HG03064 (cell line): ENCODE measurements around the gene MYO1G.

Source experiments
- ATAC-seq: cut with Tn5 transposase; IDR thresholded peaks from one replicate; pipeline ENCODE4 v1.9.1; 2021; ENCODE audit warnings: low read depth; ENCODE audit not compliant: unreplicated experiment

MYO1G gene

GRCh38 chr7:44967571-44968446 is 11.0 kb downstream of the MYO1G start:
- ATAC-seq: no peak

- ATAC-seq: no peak
These were observed 11.9 kb downstream of the MYO1G start for GRCh38 chr7:44966731-44967538.

GRCh38 chr7:44965937-44966730 is 12.7 kb downstream of the MYO1G start:
- no peak for ATAC-seq

- ATAC-seq: no peak
These were observed 13.3 kb downstream of the MYO1G start for GRCh38 chr7:44965441-44965903.

- no peak for ATAC-seq
These were observed 13.9 kb downstream of the MYO1G start for GRCh38 chr7:44964831-44965440.

GRCh38 chr7:44964384-44964830 is 14.4 kb downstream of the MYO1G start:
- no peak for ATAC-seq

- no peak for ATAC-seq
These were observed 15.2 kb downstream of the MYO1G start for GRCh38 chr7:44963364-44964290.

- no peak for ATAC-seq
These were observed 16.1 kb downstream of the MYO1G start for GRCh38 chr7:44962483-44963251.

- ATAC-seq: no peak
These were observed 16.9 kb downstream of the MYO1G start for GRCh38 chr7:44961844-44962482.

GRCh38 chr7:44960011-44960580 is 18.7 kb downstream of the MYO1G start:
- no peak for ATAC-seq

- ATAC-seq: no peak
These were observed 19.3 kb downstream of the MYO1G start for GRCh38 chr7:44959433-44959951.

- no peak for ATAC-seq
These were observed 20.0 kb downstream of the MYO1G start for GRCh38 chr7:44958645-44959344.

- no peak for ATAC-seq
These were observed 22.6 kb downstream of the MYO1G start for GRCh38 chr7:44956157-44956766.

GRCh38 chr7:44955733-44956132 is 23.1 kb downstream of the MYO1G start:
- no peak for ATAC-seq

- ATAC-seq: no peak
These were observed 25.7 kb downstream of the MYO1G start for GRCh38 chr7:44953156-44953555.

- ATAC-seq: no peak
These were observed 29.5 kb downstream of the MYO1G start for GRCh38 chr7:44949303-44949702.
